H54 (cell line): ENCODE data around the gene GAB2.
A peak's percentile ranks its signal among the peaks of the same experiment; 100 is the strongest.

Source experiments
- DNase-seq: peaks from one replicate; pipeline ENCODE4 v3.0.0; 2011; ENCODE audit warnings: low spot score, mixed read lengths; ENCODE audit not compliant: insufficient read length
- FAIRE-seq: peaks from 3 replicates; lab custom pipeline; 2011; peaks lifted over from hg19 to GRCh38; lab: Jason Lieb, UNC
- POLR2A ChIP-seq: IDR thresholded peaks from 2 replicates; pipeline ENCODE4 v1.6.1; 2011; ENCODE audit warnings: low read depth, mild to moderate bottlenecking, low read length

The GAB2 gene

DNA sequence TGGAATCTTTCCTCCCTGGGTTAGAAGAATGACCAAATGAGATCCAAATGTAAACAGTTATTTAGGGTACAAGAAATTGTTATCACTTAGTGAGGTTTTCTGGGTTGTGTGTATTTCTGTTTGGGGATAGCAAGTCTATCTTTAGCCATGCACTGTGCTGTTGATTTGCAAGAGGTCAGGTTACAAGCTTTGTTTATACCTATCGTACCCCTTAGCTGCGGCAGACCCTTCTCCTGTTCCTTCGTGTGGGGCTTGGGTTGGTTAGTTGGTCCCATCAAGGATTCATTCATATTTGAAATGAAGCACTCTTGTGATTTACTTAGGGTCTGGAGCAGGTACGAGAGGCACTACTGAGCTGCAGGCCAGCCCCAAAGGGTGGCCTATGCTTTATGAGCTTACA lies 156.3 kb downstream of the GAB2 start:
- TF ChIP-seq POLR2A, result no peak
- no peak for FAIRE-seq
- no peak for DNase-seq

DNA sequence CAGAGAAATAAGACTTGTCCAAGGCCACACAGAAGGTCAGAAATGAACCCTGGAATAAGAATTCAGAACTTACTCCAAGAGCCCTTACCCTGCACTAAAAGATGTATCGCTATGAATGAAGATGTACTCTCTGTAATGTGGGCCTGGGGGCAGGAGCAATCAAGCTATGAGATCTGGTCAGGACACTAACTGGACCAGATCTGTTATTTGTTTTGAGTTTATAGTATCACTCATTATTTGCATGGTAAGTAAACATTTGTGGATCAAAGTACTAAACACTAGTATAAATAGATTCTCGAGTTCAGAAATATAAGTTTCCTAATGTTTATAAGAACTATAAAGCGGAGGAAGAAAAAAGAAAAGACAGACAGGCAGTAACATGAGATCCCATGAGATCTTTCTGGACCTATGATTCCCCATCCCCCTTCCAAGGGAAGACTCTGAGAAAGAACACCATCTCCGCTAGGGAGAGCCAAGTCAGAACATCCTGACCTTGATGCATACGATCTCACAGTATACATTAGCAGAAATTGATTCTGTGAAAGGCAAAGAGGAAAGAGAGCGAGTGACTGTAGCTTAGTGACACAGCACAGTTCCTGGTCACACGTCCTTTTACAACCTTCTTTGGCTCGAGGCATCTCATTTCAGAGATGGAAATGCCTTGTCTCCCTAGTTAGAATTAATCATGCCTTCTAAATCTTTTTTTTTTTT lies 157.7 kb downstream of the GAB2 start:
- TF ChIP-seq POLR2A, result no peak
- no peak for FAIRE-seq
- no peak for DNase-seq

DNA sequence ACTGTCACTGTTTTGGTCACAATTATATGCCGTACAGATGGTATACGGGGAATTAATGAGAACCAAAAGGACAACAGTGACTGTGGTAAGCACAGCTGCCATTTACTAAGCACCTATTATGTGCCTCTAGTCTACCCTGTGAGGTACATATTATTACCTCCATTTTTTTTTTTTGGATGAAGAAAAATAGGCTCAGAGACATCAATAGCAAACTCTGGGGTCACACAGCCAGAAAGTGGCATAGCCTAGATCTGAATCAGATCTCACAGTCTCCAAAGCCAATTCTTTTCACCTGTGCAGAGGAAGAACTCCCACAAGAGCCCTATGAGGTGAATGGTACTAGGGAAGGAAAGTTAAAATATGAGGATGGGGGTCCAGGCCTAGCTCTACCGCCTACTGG lies 160.0 kb downstream of the GAB2 start:
- DNase-seq, result no peak
- no peak for TF ChIP-seq POLR2A
- no peak for FAIRE-seq

DNA sequence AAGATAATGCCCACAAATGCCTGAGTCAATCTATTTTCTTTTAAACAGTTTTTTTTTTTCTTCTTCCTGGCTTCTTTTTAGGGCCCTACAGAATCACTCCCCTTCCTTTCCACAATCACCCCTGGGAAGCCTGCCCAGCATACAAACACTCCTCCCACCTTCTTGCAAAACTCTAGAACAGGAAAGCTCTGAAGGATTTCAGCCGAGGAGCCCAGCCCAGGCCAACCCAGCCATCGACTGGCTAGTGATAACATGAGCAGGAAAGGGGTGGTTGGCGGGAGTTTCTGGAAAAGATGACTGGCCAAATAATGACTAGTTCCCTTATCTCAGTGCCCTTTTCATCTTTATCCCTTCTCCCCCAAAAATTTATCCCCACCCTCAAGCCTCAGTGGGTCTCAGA lies 160.7 kb downstream of the GAB2 start:
- FAIRE-seq (no peak), DNase-seq (no peak)
- no peak for TF ChIP-seq POLR2A

DNA sequence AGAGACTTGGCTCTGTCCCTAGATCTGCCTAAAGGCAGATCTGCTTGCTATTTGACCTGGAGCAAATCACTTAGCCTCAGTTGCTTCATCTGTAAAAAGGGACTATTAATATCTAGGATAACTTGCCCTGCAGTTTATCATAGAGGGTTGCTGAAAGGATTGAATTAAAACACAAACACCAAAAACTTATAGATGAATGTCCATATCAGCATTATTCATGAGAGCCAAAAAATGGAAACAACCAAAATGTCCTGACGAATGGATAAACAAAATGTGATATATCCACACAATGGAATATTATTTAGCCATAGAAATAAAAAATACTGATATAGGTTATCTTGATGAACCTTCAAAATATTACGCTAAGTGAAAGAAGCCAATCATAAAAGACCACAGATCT lies 161.7 kb downstream of the GAB2 start:
- FAIRE-seq, result no peak
- no peak for DNase-seq
- TF ChIP-seq POLR2A, result no peak

DNA sequence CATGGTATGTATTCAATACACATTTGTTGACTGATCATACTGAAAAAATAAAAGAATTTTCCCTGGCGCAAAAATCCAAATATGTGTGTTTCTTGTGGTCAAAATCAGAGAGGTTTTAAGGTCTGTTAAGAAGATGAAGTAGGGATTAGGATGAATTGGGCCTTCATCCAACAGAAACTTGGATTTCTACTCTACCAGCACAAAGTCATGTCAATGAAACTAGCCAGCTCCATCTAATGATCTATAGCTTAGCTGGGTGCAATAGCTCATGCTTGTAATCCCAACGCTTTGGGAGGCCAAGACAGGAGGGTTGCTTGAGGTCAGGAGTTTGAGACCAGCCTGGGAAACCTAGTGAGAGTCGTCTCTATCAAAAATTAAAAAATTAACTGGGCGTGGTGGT lies 163.4 kb downstream of the GAB2 start:
- no peak for FAIRE-seq
- DNase-seq, result no peak
- no peak for TF ChIP-seq POLR2A

DNA sequence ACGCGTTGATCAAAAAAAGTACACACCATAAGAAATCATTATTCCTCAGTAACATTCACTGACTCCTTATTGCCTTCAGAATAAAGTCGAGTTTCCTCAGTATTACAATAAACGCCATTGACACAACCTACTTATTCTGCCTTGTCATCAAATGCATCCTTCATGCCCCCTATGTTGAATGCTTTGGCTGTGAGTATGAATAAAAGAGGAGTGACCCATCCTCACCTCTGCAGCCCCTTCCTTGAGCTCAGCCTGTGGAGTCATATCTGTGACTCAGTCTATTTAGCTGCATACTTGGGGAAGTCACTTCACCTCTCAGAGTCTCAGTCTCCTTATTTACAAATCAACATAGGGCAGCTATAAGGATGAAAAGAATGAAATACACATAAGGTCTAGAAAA lies 163.8 kb downstream of the GAB2 start:
- TF ChIP-seq POLR2A, result no peak
- FAIRE-seq (peak; percentile 36), DNase-seq (peak; percentile 33)

DNA sequence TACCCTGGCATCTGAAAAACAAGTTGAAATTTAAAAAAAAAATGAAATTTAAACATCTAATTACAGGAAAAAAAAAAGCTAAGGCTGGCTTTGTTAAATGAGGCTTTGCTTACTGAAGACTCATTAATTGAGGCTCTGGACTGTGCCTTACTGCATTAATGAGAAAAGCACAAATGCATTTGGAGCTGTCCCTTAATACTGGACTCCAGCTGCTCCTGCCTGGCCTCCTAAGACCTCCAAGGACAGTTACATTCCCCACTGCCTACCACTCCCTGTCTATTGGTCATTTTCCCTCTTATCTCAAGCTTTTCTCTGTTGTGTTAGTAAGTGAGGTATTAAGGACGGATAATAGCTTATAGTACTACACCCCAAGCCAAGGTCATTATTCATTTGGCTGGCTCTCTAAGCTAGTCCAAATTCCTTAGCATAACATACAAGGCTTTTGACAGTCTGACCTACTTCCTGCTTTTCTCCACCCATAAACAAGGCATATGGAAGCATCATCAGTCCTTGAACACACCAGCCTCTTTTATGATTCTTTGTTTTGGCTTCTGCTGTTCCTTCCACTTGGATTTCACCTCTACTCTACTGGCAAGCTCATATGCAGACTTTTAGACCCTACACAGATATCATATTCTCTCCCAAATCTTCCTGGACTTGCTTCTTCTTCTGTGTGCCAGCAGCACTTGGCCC lies 166.4 kb downstream of the GAB2 start:
- FAIRE-seq, result peak; percentile 80
- DNase-seq, result peak; percentile 26
- no peak for TF ChIP-seq POLR2A

DNA sequence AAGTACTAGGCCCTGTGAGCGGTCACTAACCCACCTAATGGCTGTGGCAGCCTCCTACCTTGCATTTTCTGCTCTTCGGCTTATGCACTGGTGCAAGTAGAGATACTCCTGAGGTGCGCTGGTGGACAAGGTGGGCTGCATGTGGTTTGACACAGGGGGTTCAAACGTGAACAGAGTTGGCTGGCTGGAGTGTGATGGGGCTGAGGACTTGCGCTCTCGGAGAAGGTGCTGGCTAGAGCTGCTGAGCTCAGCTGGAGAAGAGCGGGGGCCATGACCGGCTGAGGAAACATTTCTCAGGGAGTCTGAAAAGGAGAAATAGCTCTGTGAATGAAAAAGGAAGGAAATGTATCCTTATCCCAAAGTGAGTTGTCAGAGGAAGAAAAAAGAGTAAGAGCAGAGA lies 167.5 kb downstream of the GAB2 start:
- no peak for FAIRE-seq

DNA sequence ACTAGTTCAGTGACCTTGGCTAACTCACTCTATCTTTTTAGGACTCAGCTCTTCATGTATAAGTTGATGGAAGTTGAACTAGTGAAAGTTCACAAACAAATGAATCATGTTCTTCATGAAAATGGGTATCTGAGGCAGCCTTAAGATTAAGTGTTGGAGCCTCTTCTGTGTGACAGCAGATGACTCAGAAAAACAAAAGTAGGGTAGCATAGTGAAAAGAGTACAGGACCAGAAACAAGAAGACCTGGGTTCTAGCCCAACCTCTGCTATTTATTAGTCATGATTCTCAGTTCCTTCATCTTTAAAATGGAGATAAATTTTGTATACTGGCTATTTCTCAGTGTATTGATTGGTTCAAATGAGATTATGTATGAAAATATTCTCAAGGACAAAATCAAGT lies 168.7 kb downstream of the GAB2 start:
- TF ChIP-seq POLR2A, result no peak
- FAIRE-seq (no peak), DNase-seq (no peak)

More for the DNA sequence above, 167.5 kb downstream of the GAB2 start:
- no peak for DNase-seq
- TF ChIP-seq POLR2A, result no peak

DNA sequence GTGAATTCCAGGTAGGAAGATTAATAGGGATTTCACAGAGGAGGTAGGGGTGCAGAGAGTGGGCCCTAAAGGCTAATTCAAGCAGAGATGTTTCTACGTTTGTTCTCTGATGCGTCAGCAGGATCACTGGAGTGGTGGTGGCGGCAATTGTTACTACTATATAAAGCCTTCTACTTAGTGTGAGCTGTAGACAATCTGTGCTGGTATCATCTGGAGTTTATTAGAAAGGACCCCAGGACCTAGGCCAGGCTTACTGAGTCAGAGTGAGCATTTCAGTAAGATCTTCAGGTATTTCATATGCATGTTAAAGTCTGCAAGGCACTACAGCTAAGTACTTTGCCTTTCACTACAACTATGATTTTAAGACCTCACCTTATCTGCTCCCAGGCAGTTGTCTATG lies 169.4 kb downstream of the GAB2 start:
- FAIRE-seq (no peak), DNase-seq (no peak)
- TF ChIP-seq POLR2A, result no peak

DNA sequence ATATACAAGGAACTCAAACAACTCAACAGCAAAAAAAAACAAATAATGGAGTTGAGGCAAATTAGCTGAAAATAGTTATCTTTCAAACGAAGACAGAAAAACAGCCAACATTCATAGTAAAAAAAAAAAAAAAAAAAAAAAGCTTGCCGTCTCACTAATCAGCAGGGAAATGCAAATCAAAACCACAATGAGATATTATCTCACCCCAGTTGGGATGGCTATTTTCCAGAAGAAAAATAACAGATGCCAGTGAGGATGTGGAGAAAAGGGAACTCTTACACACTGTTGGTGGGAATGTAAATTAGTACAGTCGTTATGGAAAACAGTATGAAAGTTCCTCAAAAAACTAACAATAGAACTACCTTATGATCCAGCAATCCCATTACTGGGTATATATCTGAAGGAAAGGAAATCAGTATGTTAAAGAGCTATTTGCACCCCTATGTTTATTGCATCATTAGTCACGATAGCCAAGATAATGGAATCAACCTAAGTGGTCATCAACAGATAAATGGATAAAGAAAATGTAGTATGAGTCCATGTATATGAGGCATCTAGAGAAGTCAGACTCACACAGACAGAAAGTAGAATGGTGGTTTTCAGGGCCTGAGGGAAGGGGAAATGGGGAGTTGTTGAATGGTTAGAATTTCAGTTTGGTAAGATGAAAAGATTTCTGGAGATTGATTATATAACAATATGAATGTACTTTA lies 172.9 kb downstream of the GAB2 start:
- no peak for DNase-seq
- TF ChIP-seq POLR2A, result no peak
- FAIRE-seq, result no peak

DNA sequence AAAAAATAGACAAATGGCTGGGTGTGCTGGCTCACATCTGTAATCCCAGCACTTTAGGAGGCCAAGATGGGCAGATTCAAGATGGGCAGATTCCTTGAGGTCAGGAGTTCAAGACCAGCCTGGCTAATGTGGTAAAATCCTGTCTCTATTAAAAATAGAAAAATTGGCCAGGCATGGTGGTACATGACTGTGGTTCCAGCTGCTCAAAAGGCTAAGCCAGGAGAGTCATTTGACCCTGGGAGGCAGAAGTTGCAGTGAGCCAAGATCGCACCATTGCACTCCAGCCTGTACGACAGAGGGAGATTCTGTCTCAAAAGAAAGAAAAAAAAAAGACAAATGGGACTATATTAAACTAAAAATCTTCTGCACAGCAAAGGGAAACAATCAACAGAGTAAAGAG lies 173.5 kb downstream of the GAB2 start:
- DNase-seq (no peak), FAIRE-seq (no peak)
- TF ChIP-seq POLR2A, result no peak

DNA sequence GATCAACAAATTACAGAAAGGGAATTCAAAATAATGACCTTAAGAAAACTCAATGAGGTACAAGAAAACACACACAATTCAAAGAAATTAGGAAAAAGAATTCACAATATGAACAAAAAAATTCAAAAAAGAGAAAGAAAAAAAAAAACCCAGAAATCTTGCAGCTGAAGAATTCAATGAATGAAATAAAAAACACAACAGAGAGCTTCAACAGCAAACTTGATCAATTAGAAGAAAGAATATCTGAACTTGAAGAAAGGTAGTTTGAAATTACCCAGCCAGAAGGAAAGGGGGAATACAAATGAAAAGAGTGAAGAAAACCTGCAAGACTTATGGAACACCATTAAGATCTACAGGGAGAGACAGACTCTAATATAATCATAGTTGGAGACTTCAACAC lies 176.1 kb downstream of the GAB2 start:
- FAIRE-seq (no peak), DNase-seq (no peak)
- TF ChIP-seq POLR2A, result no peak
